Hair follicular keratinocyte (primary cell): ENCODE measurements around the gene SSX2IP. TPM values are rescaled to one million over a fixed set of nuclear protein-coding genes. Genes with fewer than 3 reads are reported as not detected.

Experiments
- total RNA-seq: library from RNA; depleted of rRNA; stranded (reverse); fragments of >200 nt; gene quantifications from 2 replicates; pipeline ENCODE4 v1.2.3, GENCODE V29; 2015

SSX2IP gene
- 11.2 and 14.1 TPM in 2 replicates for total RNA-seq

GRCh38 chr1:84690397-84691121 is at the start of gene SSX2IP:
Gene SSX2IP (minus strand): TSS chr1:84690461. CDS start chr1:84671219, 19,242 bp downstream.

Other genes with a start within 250 kb of the SSX2IP start
- 41.9 and 59.6 TPM in 2 replicates for gene RPF1, start 211.2 kb downstream of the SSX2IP start, total RNA-seq
- 0.08 TPM in 1 of 2 replicates, not detected in the other for gene SPATA1, start 184.1 kb downstream of the SSX2IP start, total RNA-seq
- gene GNG5, start 183.9 kb downstream of the SSX2IP start, total RNA-seq, result 100 and 103 TPM in 2 replicates
- gene CTBS, start 116.0 kb downstream of the SSX2IP start, total RNA-seq, result 8.2 and 13.3 TPM in 2 replicates
- 40.6 and 61.5 TPM in 2 replicates for gene LPAR3, start 202.7 kb upstream of the SSX2IP start, total RNA-seq